ENCODE results near the gene KRTAP4-9. TPM values are rescaled to one million over a fixed set of nuclear protein-coding genes. Genes with fewer than 3 reads are reported as not detected.
"Not testable (repeated sequence)": the region's sequence is repeated elsewhere in the genome, so short reads cannot be mapped to it uniquely, and the experiment has no call there.

Gene KRTAP4-9
- total RNA-seq, 1 donor from 2014 or later: not detected

GRCh38 chr17:41126412-41126811 lies 21.2 kb downstream of the KRTAP4-9 start:
- DNase-seq (ENCODE audit: low spot score): no peak

DNA sequence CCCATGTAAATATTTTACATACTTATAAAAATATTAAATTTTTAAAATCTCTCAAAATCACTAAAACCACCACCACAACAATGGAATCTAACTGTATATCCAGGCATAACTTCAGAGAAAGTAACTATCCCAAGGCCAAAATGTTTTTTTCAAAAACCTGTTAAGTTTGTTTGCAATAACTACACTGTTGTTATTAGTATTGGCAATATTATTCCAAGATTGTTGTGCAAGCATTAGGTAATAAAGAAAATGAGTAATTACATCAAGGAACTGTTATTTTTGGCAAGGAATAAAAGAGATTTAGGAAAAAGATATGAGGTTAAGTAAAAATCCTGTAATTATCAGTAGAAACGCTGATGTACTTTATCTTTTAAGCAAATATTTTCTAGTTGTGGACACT lies 22.2 kb downstream of the KRTAP4-9 start:
- DNase-seq (ENCODE audit: low spot score): no peak

GRCh38 chr17:41131979-41132378 lies 26.8 kb downstream of the KRTAP4-9 start:
- no peak for DNase-seq (ENCODE audit: low spot score)

DNA sequence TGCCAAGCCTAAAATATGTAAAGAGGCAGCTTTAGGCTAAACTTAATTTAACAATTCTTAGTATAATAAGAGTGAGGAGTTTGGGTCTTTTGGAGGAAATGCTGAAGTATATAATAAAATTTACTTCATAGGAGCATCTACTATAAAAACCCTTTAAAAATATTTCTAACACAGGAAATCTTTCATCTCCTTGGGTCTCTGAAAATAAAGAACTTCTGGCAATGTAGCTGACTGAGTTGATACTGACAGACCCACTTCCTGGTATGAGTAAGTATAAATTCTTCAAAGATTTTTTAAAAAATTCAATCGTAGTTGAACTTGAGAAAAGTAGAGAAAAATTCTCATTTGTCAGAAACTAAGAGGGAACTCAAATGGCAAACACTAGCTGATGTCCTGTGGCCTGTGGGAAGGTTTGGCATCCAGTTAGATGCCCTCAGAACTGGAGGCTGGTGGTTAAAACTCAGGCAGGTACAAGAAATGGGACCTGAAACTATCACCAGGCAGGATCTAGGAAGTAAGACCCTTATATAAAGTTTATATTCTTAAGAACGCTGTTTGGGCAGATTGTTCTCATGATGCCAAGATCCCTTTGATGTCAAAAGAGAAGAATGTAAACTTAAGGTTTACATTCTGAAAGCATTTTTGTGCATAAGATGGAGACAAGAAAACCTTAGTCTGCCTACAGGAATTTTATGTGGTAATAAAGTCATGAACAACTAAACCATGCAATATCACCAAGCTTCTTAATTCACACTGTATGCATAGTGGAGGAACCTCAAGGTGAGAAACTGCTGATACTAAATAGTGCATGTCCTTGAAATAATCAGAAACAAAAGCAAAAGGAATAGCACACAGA lies 28.9 kb downstream of the KRTAP4-9 start:
- no peak for DNase-seq (ENCODE audit: low spot score)

DNA sequence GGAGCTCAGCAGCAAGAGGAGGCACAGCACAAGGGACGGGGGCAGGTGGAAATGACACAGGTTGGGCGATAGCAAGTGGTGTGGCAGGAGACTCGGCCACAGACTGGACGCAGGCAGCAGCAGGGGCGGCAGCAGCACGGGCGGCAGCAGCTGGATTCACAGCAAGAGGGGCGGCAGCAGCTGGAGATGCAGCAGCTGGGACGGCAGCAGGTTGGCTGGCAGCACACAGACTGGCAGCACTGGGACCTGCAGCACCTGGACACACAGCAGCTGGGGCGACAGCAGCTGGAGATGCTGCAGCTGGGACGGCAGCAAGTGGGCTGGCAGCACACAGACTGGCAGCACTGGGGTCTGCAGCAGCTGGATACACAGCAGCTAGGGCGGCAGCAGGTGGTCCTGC lies 34.7 kb downstream of the KRTAP4-9 start:
- not testable (repeated sequence) for DNase-seq (ENCODE audit: low spot score)

DNA sequence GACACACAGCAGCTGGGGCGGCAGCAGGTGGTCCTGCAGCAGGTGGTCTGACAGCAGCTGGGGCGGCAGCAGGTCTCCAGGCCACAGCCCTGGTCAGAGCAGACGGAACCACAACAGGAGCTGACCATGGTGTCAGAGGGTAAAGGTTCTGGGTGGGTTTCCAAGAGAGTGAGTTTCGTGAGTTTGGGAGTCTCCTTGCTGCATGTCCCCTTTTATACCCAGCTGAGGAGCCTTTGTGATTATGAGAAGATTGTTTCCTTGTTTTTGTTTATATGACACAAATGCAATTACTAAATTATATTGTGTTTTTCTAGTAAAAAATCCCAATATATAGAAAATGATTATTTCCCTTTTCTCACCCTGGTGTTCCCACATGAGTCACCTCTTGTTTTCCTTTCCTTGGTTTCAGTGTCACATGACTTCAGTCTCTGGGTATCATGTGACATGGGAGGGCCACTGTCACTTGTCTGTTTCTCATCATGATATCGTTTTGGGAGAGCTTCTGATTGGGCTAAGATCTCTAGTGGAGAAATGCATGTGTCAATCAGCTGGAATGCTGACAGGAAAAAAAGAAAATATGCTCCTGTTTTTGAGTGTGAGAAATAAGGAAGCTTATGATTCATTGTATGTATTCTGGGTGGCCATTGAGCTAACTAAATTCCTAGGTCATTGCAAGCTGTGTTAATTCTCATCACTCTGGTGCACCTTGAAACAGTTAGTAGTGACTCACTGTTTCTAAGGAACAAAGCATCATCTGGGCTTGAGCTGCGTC lies 35.4 kb downstream of the KRTAP4-9 start, which contains the start of gene KRTAP4-6:
Gene KRTAP4-6 (minus strand): TSS at position 185 of the 772 bp plus-strand sequence. CDS start 57 bp downstream, at position 128.
- no peak for DNase-seq (ENCODE audit: low spot score)

- DNase-seq (ENCODE audit: low spot score): no peak
Observed at GRCh38 chr17:41141361-41141760, 36.2 kb downstream of the KRTAP4-9 start.

GRCh38 chr17:41144846-41145245 lies 39.7 kb downstream of the KRTAP4-9 start:
- DNase-seq (ENCODE audit: low spot score): no peak

DNA sequence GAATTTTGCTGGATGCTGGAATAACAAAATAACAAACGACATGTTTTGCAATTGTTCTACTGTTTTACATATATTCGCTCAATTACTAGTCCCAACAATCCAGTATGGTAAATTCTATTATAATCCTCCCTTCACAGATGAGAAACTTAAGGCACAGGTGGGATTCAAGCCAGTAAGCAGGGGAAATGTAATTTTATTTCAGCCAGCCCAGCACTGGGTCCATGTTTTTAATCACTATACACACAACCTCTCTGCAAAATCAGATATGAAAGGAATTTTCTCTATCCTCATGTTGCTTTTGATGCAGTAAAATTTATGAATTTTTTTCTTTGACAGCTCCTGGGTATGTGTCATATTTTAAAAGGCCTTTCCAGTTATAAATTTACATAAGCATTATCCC lies 40.1 kb downstream of the KRTAP4-9 start:
- no peak for DNase-seq (ENCODE audit: low spot score)

DNA sequence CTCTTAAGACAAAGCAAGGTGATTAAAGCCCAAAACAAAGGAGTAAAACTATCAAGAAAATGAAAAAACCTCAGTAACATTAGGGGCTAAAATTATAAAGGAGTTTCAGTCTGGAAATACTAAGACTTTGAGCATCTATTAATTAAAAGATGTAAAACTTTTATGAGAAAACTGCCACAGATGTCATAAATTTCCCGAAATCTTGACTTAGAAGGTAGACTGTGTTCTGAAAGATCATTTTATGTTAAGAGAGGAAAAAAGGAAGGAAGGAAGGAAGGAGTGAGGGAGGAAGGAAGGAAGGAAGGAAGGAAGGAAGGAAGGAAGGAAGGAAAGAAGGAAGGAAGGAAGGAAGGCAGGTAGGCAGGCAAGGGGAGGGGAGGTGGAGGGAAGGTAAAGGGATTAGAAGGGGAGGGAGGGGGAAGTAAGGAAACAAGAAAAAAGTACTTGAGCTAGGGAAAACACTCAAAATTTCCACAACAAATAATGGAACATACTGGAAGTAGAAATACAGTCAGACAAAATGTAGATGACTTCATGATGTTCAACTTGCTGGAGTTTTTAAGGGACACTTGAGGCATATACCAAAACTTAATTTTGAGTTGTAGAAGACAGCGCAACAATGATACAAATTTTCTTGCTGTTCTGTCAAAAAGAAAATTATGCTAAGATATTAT lies 42.5 kb downstream of the KRTAP4-9 start:
- DNase-seq (ENCODE audit: low spot score): no peak

GRCh38 chr17:41148971-41149651 lies 43.9 kb downstream of the KRTAP4-9 start:
- DNase-seq (ENCODE audit: low spot score): not testable (repeated sequence)

- no peak for DNase-seq (ENCODE audit: low spot score)
Observed at GRCh38 chr17:41149652-41149985, 44.4 kb downstream of the KRTAP4-9 start, which contains the start of gene KRTAP4-5. KRTAP4-5 (minus strand) TSS chr17:41149825; CDS start chr17:41149767, 58 bp downstream.

DNA sequence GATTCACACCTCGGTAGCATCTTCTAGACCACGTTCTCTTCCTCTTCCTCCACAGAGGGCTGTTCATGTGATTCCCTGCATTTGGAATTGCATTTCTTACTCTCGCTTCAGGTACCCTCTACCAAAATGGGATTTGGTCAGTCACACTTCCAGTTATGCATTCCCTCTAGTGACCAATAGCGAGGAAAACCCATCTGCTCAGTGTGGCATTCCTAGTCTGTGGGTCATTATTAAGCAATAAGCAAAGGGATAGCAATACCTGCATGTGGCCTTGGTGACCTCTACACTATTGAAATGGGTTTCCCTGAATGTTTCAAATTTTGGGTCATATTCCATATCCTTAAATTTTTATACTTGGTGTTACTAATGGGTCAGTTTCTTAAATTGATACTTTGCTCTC lies 44.8 kb downstream of the KRTAP4-9 start:
- no peak for DNase-seq (ENCODE audit: low spot score)

- no peak for DNase-seq (ENCODE audit: low spot score)
Observed at GRCh38 chr17:41151525-41151924, 46.3 kb downstream of the KRTAP4-9 start.

GRCh38 chr17:41153856-41154255 lies 48.7 kb downstream of the KRTAP4-9 start:
- DNase-seq (ENCODE audit: low spot score): no peak

Other genes with a start within 250 kb of the KRTAP4-9 start
- gene KRT12, start 238.2 kb upstream of the KRTAP4-9 start, total RNA-seq: not detected
- gene KRT20, start 220.1 kb upstream of the KRTAP4-9 start, total RNA-seq: 1.2 TPM
- gene KRT23, start 167.7 kb upstream of the KRTAP4-9 start, total RNA-seq: 0.80 TPM
- gene KRT39, start 138.4 kb upstream of the KRTAP4-9 start, total RNA-seq: not detected
- not detected for gene KRT40, start 121.1 kb upstream of the KRTAP4-9 start, total RNA-seq
- gene KRTAP3-3, start 111.2 kb upstream of the KRTAP4-9 start, total RNA-seq: not detected
- gene KRTAP3-2, start 105.5 kb upstream of the KRTAP4-9 start, total RNA-seq: not detected
- not detected for gene KRTAP3-1, start 96.3 kb upstream of the KRTAP4-9 start, total RNA-seq
- not detected for gene KRTAP1-5, start 78.2 kb upstream of the KRTAP4-9 start, total RNA-seq
- not detected for gene KRTAP1-4, start 75.2 kb upstream of the KRTAP4-9 start, total RNA-seq
- not detected for gene KRTAP1-3, start 70.5 kb upstream of the KRTAP4-9 start, total RNA-seq
- gene KRTAP1-1, start 63.9 kb upstream of the KRTAP4-9 start, total RNA-seq: not detected
- gene KRTAP2-1, start 58.1 kb upstream of the KRTAP4-9 start, total RNA-seq: not detected
- gene KRTAP2-2, start 50.2 kb upstream of the KRTAP4-9 start, total RNA-seq: not detected
- gene KRTAP2-3, start 45.3 kb upstream of the KRTAP4-9 start, total RNA-seq: not detected
- gene KRTAP2-4, start 39.5 kb upstream of the KRTAP4-9 start, total RNA-seq: not detected
- gene KRTAP4-7, start 21.2 kb upstream of the KRTAP4-9 start, total RNA-seq: not detected
- gene KRTAP4-8, start 7.2 kb upstream of the KRTAP4-9 start, total RNA-seq: not detected
- not detected for gene KRTAP4-16, start 3.2 kb upstream of the KRTAP4-9 start, total RNA-seq
- gene KRTAP4-11, start 13.0 kb downstream of the KRTAP4-9 start, total RNA-seq: not detected
- gene KRTAP4-12, start 18.8 kb downstream of the KRTAP4-9 start, total RNA-seq: not detected
- gene KRTAP4-6, start 35.2 kb downstream of the KRTAP4-9 start, total RNA-seq: not detected
- not detected for gene KRTAP4-5, start 44.4 kb downstream of the KRTAP4-9 start, total RNA-seq
- not detected for gene KRTAP4-4, start 55.4 kb downstream of the KRTAP4-9 start, total RNA-seq
- gene KRTAP4-3, start 62.8 kb downstream of the KRTAP4-9 start, total RNA-seq: not detected
- not detected for gene KRTAP4-2, start 72.8 kb downstream of the KRTAP4-9 start, total RNA-seq
- not detected for gene KRTAP4-1, start 79.5 kb downstream of the KRTAP4-9 start, total RNA-seq
- gene KRTAP9-1, start 84.5 kb downstream of the KRTAP4-9 start, total RNA-seq: not detected
- gene KRTAP9-2, start 121.3 kb downstream of the KRTAP4-9 start, total RNA-seq: not detected
- gene KRTAP9-3, start 127.1 kb downstream of the KRTAP4-9 start, total RNA-seq: not detected
- not detected for gene KRTAP9-8, start 132.6 kb downstream of the KRTAP4-9 start, total RNA-seq
- not detected for gene KRTAP9-4, start 144.3 kb downstream of the KRTAP4-9 start, total RNA-seq
- gene KRTAP9-9, start 150.0 kb downstream of the KRTAP4-9 start, total RNA-seq: not detected
- not detected for gene KRTAP9-6, start 160.0 kb downstream of the KRTAP4-9 start, total RNA-seq
- not detected for gene KRTAP9-7, start 170.3 kb downstream of the KRTAP4-9 start, total RNA-seq
- gene KRTAP29-1, start 197.5 kb downstream of the KRTAP4-9 start, total RNA-seq: not detected
- not detected for gene KRTAP16-1, start 203.9 kb downstream of the KRTAP4-9 start, total RNA-seq
- gene KRTAP17-1, start 210.3 kb downstream of the KRTAP4-9 start, total RNA-seq: not detected
- not detected for gene KRT33A, start 245.4 kb downstream of the KRTAP4-9 start, total RNA-seq

All from mesenteric fat pad (tissue), 1 donor.